Amniotic epithelial cell (primary cell): ENCODE measurements around the gene VASP.

Source experiments
- DNase-seq: peaks from one replicate; pipeline ENCODE4 v3.0.0-alpha.2; 2010; ENCODE audit warnings: low read depth

The VASP gene

DNA sequence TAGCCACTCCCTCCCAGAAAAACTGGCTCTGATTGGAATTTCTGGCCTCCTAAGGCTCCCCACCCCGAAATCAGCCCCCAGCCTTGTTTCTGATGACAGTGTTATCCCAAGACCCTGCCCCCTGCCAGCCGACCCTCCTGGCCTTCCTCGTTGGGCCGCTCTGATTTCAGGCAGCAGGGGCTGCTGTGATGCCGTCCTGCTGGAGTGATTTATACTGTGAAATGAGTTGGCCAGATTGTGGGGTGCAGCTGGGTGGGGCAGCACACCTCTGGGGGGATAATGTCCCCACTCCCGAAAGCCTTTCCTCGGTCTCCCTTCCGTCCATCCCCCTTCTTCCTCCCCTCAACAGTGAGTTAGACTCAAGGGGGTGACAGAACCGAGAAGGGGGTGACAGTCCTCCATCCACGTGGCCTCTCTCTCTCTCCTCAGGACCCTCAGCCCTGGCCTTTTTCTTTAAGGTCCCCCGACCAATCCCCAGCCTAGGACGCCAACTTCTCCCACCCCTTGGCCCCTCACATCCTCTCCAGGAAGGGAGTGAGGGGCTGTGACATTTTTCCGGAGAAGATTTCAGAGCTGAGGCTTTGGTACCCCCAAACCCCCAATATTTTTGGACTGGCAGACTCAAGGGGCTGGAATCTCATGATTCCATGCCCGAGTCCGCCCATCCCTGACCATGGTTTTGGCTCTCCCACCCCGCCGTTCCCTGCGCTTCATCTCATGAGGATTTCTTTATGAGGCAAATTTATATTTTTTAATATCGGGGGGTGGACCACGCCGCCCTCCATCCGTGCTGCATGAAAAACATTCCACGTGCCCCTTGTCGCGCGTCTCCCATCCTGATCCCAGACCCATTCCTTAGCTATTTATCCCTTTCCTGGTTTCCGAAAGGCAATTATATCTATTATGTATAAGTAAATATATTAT is 33.3 kb upstream of the VASP start:
- no peak for DNase-seq

DNA sequence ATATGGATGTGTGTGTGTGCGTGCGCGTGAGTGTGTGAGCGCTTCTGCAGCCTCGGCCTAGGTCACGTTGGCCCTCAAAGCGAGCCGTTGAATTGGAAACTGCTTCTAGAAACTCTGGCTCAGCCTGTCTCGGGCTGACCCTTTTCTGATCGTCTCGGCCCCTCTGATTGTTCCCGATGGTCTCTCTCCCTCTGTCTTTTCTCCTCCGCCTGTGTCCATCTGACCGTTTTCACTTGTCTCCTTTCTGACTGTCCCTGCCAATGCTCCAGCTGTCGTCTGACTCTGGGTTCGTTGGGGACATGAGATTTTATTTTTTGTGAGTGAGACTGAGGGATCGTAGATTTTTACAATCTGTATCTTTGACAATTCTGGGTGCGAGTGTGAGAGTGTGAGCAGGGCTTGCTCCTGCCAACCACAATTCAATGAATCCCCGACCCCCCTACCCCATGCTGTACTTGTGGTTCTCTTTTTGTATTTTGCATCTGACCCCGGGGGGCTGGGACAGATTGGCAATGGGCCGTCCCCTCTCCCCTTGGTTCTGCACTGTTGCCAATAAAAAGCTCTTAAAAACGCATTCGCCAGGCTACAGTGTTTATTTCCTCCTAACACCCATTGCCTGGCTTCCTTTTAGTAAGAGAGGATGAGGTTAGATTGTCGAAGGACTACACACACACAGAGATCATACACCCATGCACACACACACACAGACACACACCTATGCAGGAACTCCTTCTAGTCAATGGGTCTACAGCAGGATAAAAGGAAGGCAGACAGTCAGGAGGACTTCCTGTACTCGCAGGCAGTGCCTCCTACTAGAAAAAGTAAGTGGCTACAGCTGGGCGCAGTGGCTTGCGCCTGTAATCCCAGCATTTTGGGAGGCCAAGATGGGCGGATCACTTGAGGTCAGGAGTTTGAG is 32.4 kb upstream of the VASP start:
- no peak for DNase-seq

DNA sequence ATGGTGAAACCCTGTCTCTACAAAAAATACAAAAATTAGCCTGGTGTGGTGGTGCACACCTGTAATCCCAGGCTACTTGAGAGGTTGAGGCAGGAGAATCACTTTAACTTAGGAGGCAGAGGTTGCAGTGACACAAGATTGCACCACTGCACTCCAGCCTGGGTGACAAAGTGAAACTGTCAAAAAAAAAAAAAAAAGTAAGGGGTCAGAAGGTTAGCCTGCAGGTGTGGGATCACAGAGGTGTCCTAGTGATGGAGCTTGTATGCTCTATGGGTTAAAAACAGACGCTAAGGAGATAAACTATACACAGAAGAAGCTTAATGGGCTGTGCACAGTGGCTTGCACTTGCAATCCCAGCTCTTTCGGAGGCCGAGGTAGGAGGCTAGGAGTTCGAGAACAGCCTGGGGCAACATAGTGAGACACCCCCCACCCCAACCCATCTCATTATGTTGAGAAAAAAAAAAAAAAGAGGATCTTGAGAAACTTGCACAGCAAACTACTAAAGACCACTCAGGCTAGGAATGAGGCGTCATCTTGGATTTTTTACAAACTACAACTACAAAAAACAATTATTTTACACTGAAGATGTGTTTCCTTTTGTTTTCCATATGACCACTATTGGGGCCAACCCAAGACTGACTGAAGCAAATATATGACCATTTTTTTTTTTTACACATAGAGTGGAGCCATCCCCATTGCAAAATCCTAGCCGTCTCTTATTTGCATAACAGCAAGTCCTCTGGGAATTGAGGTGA is 31.6 kb upstream of the VASP start:
- DNase-seq = no peak

DNA sequence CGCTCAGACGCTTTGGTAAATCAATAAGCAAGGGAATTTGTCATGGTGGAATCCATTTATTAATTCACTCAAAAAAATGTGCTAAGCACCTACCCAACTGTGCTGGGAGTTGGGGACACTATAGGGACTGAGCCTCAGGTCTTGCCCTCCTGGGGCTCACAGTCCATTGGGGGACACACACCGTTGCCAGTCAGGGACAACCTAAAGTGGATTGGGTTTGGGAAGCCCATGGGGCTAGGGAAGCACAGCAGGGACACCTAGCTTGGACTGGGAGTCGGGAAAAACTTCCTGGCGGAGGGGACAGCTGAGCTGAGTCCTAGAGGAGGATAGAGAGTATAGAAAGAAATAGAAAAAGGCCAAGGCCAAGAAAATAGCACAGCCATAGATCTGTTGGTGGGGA is 31.0 kb upstream of the VASP start:
- no peak for DNase-seq

DNA sequence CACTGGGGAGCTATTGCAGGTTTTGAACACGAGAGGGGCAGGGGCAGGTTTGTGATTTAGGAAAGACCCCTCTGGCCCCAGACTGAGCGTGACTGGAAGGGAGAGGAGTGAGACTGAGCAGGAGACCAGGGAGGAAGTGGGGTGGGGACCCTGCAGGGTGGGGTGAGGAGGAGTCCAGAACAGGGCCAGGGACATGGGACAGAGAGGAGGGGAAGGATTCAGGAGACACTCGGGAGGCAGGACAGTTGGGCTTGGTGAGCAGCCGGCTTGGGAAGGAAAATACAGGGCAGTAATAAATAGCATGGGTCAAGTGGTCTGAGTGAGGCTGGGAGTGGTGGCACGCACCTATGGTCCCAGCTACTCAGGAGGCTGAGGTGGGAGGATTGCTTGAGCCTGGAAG is 30.1 kb upstream of the VASP start:
- no peak for DNase-seq

DNA sequence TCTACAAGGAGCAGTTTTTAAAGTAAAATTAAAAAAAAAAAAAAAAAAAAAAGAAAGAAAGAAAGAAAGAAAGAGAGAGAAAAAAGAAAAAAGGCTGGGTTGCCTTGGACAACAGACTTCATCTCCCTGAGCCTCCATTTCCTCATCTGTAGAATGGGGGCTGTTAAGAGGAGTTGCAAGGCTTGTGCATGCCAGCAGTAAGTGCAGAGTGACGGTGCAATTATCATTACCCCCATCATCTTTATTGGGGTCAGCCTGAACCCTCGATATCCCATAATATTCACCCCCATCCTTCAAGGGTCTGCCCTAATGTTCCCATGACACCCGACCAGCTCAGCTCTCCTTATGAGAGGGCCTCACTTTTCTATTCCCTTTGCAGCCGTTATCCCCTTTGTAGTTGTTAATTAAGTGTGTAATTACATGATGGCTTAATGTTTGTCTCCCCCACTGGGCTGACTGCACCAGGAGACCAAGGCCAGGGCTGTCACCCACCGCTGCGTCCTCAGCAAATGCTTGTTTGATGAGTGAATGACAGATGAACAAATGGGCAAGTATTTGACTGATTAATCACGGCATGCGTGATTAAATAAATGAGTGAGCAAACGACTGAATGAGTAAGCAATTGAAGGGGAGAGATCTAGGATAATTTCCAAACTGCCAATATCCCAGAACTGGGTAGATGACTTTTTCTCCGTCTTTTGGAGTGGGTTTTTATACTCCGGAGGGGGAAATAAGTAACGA is 29.4 kb upstream of the VASP start:
- DNase-seq = no peak

DNA sequence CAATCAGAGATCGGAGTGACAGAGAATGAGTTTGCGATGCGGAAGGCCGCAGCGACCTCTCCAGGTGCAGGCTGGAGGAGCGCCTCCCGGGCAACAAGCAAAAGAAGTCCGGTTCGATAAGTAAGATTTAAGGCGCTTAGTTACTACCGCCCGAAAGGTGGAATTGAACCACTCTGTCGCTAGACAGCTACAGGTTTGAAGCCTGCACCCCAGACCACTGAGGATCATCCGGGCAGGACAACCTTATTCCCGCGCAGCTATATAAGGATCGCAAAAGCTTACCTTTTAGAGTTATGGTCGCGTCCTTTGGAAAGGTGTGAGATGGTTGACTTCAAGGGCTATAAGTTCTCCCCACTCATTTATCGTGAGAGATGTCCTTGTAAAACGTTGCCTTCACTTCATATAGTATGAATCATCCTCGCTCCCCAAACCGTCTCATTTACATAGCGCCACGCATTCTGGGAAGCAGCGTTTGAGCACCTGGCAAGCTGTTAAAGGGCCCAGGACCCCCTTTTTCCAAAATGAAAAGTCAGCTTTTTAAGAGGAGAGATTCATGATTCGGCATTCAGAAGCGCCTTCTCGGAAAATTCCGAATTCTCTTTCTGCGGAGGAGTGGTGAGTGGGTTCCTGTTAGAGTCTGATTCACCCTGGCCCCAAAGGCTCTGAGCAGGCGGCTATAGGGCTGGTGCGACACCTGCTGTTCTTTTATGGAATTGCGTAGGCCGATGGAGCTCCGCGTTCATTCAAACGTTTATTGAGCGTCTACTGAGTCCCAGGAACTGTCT is 28.6 kb upstream of the VASP start:
- peak; percentile 94 for DNase-seq

DNA sequence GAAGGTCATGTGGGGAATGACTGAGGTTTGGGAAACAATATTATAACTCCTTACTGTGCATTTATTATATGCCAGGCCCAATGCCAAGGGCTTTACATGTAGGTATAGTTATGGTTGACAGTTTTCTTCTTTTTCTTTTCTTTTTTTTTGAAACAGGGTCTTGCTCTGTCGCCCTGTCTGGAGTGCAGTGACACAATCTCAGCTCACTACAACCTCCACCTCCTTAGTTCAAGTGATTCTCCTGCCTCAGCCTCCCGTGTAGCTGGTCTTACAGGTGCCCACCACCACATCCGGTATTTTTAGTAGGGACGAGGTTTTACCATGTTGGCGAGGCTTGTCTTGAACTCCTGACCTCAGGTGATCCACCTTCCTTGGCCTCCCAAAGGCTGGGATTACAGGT is 24.2 kb upstream of the VASP start:
- DNase-seq = no peak

DNA sequence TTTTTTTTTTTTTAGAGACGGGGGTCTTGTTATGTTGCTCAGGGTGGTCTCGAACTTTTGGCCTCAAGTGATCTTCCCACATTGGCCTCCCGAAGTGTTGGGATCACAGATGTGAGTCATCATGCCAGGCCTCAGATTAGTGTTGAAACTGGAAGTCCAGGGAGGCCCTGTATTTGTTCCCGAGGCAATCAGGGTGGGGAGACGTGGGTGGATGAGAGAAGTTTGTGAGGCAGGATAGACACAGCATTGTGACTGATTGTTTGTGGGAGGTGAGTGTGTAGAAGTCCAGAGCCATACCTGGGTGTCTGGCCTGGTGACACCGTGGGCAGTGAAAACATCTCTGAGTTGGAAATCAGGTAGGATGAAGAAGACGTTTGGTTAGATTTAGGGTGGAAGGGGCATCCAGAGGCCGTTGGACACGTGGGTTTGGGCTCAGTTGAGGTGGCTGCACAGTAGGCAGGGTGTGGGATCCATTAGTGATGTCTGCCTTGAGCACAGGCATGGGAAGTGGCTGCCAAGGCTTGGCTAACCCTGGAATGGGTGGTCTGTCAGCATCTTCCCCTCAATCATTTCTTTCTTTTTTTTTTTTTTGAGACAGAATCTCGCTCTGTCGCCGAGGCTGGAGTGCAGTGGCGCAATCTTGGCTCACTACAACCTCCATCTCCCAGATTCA is 22.9 kb upstream of the VASP start:
- peak; percentile 72 for DNase-seq

DNA sequence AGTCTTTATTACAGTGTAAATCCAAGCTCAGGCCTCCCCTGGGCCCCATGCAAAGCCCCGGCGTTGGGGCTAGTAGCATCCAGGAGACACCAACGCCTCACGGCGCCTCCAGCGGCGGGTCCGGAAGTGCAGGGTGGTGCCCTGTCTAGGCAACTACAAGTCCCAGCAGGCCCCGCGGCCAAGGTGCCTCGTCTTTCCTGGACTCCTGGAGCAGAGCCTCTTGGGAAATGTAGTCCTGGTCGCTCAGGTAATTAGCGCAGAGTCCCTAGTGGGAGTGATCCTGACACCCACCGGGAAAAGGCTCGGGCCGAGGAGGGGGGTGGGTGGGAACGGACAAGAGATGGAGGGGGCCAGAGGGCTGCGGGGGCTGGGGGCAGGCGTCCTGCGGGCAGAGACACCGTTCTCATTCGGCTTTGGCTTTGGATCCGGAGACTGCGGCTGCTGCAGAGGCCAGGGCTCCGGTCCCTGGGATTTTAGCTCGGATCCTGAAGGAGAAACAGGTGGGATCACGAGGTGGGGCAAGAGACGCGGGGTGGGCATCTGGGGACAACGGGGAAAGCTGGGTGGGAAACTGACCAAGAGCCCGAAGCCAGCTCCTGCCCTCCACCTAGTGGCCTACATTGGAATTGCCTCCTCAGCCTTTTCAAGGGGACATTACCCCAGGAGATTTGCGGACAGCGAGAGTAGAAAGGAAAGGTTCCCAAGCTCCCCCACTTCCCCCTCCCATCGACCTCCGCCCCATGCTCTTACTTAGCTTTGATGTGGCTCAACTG is 21.8 kb upstream of the VASP start:
- peak; percentile 92 for DNase-seq

DNA sequence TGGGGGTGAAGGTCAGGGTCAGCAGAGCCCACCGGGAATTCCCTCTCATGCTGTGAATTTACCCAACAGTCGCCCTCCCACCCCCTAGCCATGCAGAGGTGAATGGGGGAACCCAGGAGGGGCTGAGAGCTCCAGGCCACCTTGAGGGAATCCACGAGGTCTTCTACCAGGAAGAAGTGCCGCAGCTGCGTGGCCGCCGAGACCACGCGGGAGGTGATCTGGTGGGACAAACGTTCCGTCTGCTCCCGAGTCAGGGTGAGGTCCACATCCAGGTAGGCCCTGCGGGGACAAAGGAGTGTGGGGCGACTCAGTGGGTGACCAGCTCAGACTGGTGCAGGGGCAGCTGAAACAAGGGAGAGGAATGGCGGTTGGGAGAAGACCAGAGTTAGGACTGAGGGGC is 18.6 kb upstream of the VASP start:
- no peak for DNase-seq

DNA sequence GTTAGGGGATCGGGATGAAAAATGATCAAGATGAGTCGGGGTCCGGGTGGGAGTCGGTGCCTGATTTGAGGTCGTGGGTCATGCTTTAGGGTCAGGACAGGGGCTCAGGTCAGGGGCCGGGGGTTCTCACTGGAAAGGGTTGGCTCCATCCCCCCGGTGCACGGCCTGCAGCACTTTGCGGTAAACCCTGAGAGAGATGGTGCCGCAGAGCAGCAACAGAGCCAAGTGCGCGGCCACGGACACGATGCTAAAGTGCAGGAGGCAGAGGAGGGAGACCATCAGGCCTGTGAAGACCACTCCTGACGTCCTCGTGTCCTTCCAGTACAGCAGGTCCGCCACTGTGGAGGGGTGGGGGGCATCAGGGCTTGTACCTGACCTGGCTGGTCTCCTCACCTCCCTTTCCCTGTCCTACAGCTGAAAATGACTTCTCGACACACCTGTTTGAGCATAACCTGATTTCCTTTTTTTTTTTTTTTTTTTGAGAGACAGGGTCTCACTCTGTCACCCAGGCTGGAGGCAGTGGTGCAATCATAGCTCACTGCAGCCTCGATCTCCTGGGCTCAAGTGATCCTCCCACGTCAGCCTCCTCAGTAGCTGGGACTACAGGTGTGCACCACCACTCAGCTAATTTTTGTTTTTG is 17.9 kb upstream of the VASP start:
- no peak for DNase-seq

DNA sequence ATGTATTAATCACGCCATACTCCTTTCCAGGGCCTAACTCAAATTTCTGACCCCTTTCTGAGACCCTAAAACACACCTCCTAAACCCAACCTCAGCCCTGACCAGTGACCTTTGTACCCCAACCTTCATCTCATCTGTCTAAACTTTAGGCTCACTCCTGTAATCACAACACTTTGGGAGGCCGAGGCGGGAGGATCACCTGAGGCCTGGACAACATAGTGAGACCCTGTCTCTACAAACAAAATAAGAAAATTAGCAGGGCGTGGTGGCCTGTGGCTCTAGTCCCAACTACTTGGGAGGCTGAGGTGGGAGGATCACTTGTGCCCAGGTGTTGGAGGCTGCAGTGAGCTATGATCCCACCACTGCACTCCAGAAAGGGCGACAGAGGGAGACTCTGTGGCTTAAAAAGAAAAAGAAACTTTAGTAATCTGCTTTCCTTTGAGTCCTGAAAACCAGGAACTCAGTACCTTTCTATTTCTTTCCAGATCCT is 15.1 kb upstream of the VASP start:
- no peak for DNase-seq

DNA sequence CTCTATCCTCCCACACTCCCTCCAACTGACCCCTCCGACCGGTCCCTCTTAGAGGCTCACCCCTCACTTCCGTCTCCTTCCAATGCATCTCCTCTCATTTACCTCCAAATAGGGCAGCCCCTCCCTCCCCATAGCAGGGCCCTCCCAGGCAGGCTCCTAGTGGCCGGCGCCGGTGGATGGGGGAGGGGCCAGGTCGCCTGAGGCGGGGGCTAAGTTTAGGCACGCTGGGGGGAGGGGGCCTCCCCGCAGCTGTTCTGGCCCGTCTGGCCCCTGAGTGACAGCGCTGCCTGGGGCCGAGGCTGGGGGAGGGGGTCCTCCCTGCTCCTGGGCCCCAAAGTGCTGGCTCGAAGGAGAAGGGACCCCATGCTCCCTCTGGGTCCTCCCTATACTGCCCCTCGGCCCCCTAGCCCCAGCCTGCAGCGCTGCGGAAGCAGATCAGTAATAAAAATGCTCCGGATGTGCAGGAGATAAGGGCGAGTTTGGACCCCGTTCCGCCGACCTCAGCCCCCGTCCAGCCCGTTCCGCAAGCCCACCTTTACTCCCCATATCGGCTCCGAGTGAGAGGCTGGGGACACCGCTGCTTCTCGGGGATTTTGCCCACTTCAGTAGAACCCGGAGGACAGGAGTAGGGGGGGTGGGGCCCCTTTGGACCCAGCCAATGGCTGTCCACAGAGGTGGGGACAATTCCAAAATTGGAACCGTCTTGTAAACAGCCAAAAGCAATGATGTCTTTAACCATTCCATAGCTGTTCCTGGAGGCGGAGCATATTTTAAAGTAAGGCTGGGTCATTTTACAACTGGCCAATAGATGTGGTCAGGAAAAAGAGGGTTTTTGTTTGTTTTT is 14.4 kb upstream of the VASP start:
- DNase-seq = no peak

DNA sequence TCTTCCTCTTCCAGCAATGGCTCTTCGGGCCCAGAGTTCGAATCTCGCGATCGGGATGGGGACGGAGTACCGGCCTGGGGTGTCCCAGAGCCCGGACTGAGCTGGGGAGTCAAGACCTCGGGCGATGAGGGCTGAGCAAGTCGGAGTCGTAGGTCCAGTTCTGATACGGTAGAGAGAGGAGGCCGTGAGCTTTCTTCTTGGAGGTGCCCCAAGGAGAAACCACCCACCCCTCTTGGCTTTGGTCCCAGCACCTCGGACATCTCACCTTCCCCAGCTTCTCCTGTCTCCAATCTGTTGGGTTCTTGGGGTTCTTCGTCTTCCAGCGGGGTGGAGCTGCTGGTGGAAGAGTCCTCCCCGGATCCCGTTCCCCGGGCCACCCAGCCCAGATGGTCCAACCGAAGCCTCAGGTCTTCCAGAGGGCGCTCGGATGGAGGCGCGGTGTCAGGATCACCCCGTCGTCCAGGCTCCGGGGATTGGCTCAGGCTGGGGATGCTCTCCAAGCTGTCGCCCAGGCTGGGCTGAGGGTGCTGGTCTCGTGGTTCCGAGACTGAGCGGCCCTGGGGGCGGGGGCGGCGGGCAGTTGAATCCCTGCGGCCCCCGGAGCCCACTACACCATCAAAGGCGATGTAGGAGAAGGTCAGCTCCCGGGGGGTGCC is 12.9 kb upstream of the VASP start:
- no peak for DNase-seq

DNA sequence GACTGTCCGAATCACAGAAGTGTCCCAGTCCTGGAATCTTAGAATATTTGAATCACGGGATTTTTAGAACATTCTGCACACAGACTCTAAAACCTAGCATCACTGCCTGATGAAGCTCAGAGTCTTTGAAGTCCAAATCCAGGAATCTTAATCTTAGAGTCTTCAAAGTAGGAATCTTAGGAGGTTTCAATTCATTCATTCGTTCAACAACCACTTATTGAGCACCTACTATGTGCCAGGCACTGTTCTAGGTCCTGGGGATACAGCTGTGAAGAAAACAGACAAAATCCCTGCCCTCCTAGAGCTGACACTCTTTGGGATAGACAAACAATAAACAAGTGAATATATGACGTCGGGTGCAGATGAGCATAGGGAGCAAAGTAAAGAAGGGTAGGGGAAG is 12.1 kb upstream of the VASP start:
- no peak for DNase-seq

DNA sequence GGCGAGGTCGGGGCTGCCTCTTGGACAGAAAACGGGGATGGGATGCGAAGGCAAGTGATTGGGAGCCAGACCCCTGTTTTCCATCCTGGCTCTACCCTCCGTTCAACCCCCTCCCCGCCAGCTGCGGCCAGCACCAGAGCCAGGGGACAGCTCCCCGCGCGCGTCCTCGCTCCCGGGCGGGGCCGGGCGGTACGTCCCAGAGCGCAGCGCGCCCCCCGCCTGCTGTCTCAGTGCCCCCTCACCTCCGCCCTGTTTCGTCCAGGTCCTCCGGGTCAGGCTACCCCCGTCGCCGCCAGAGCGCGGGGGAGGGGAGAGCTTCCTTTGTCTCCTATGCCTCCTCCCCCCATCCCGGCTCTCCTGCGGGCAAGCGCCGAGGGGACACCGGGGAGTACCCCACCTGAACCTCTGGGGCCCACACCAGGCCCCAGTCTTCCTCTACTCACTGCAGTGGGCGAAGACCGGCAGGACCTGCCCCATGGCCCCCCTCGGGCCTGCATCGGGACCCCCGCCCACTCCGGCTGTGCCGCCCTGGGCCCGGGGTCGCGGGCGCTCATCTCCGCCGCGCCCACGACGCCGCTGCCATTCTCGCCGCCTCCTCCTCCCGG is 10.8 kb upstream of the VASP start:
- DNase-seq = no peak
